OCI-LY3 (cell line): ENCODE data around the gene CACNA1G.

Experiments
- EZH2phosphoT487 ChIP-seq: fragments of 200-600 bp; shearing (Covaris generic); IDR thresholded peaks from 2 replicates; pipeline ENCODE4 v1.6.1; 2018; ENCODE audit warnings: antibody characterized with exemption, mixed run types, low read depth
- TF ChIP-seq, protein P1 (sequence below): fragments of 200-600, 300-600 bp; sonication (generic); IDR thresholded peaks from 2 replicates; pipeline ENCODE4 v1.5.1; 2014; ENCODE audit warnings: antibody characterized with exemption, low read length, low read depth

DNA sequence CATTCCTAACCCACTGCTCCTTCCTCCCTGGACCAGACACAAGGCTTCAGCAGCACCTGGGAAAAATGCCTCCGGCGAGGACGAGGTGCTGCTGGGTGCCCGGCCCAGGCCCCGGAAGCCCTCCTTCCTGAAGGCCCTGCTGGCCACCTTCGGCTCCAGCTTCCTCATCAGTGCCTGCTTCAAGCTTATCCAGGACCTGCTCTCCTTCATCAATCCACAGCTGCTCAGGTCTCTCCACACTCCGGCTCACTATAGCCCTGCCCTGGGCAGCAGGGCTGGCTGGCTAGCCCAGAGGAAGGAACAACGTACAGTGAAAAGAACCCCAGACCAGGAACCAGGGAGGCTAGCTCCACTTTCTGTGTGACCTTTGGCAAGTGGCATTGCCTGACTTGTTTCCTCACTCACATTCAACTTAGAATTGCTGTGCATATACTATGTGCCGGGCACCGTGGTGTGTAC, 100.4 kb downstream of the CACNA1G start:
- TF ChIP-seq, protein P1, sequence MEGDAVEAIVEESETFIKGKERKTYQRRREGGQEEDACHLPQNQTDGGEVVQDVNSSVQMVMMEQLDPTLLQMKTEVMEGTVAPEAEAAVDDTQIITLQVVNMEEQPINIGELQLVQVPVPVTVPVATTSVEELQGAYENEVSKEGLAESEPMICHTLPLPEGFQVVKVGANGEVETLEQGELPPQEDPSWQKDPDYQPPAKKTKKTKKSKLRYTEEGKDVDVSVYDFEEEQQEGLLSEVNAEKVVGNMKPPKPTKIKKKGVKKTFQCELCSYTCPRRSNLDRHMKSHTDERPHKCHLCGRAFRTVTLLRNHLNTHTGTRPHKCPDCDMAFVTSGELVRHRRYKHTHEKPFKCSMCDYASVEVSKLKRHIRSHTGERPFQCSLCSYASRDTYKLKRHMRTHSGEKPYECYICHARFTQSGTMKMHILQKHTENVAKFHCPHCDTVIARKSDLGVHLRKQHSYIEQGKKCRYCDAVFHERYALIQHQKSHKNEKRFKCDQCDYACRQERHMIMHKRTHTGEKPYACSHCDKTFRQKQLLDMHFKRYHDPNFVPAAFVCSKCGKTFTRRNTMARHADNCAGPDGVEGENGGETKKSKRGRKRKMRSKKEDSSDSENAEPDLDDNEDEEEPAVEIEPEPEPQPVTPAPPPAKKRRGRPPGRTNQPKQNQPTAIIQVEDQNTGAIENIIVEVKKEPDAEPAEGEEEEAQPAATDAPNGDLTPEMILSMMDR = no peak
- no peak for TF ChIP-seq EZH2phosphoT487
